G401 (cell line): ENCODE data around the gene GDPD5. TPM values are rescaled to one million over a fixed set of nuclear protein-coding genes. Genes with fewer than 3 reads are reported as not detected.

Experiments
- DNase-seq: peaks from one replicate; pipeline ENCODE4 v3.0.0-alpha.2; 2015; ENCODE audit warnings: low spot score
- in situ Hi-C: cut with HindIII; loops from 2 replicates; pipeline ENCODE4 v1.10.0; 2016; ENCODE audit warnings: low sequenced_read_pairs, mixed read lengths
- total RNA-seq: library from RNA; depleted of rRNA; stranded (reverse); fragments of >200 nt; shearing (Covaris generic); gene quantifications from 2 replicates; pipeline ENCODE4 v1.2.3, GENCODE V29; 2014; rRNA removed

GDPD5 gene
- total RNA-seq, 1 experiment from 2014 or later = 4.6 TPM

GRCh38 chr11:75399344-75400145 is 126.2 kb downstream of the GDPD5 start, which contains the start of gene RPS3:
TSS of gene RPS3 (plus strand) at chr11:75399518. CDS start at chr11:75399548, 30 bp downstream.
- in situ Hi-C loops = no loop called here
- peak; percentile 95 for DNase-seq

GRCh38 chr11:75398906-75399305 is 126.8 kb downstream of the GDPD5 start:
- in situ Hi-C loops = no loop called here
- no peak for DNase-seq

- in situ Hi-C loops = no loop called here
- DNase-seq = no peak
Observed at GRCh38 chr11:75394085-75394840, 131.5 kb downstream of the GDPD5 start.

DNA sequence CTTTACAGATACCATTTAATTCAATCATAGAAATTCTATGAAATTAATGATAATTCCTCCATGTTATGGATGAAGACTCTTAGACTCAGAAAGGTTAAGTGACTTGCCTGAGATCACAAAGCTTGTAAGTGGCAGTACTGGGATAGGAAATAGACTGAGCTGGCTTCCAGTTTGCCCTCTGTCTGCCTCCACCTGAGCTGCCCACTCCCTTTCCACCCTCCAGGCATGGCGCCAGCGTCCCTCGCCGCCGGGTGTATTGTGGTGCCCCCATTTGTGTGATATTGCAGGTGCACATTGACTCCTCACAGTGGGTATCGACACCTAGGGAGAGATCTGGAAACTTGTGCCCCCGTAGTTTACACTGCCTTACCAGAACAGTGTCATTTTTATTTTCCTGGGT is 135.8 kb downstream of the GDPD5 start:
- DNase-seq = no peak
- in situ Hi-C loops = no loop called here

GRCh38 chr11:75389276-75389605 is 136.5 kb downstream of the GDPD5 start:
- in situ Hi-C loops = no loop called here
- DNase-seq = no peak

GRCh38 chr11:75388386-75389275 is 137.1 kb downstream of the GDPD5 start:
- in situ Hi-C loops = no loop called here
- peak; percentile 85 for DNase-seq

GRCh38 chr11:75387736-75388294 is 137.9 kb downstream of the GDPD5 start:
- no peak for DNase-seq
- in situ Hi-C loops = no loop called here

GRCh38 chr11:75386942-75387630 is 138.7 kb downstream of the GDPD5 start:
- in situ Hi-C loops = no loop called here
- no peak for DNase-seq

Other genes starting within 250 kb of the GDPD5 start
- 39.0 and 44.6 TPM in 2 replicates for gene ARRB1, start 174.3 kb downstream of the GDPD5 start, total RNA-seq
- 2,959 and 3,951 TPM in 2 replicates for gene RPS3, start 126.4 kb downstream of the GDPD5 start, total RNA-seq
- gene KLHL35, start 92.7 kb downstream of the GDPD5 start, total RNA-seq = not detected in 2 replicates
- gene SERPINH1, start 36.3 kb upstream of the GDPD5 start, total RNA-seq = 721 and 818 TPM in 2 replicates
- gene MAP6, start 143.1 kb upstream of the GDPD5 start, total RNA-seq = 1.6 TPM in 1 of 2 replicates, not detected in the other
- not detected in 2 replicates for gene MOGAT2, start 191.9 kb upstream of the GDPD5 start, total RNA-seq
- 94.6 and 105 TPM in 2 replicates for gene DGAT2, start 242.8 kb upstream of the GDPD5 start, total RNA-seq